ENCODE measurements around the gene ZNF30.
A peak's percentile ranks its signal among the peaks of the same experiment; 100 is the strongest.
"Not testable (repeated sequence)": the region's sequence is repeated elsewhere in the genome, so short reads cannot be mapped to it uniquely, and the experiment has no call there.

ZNF30 gene

DNA sequence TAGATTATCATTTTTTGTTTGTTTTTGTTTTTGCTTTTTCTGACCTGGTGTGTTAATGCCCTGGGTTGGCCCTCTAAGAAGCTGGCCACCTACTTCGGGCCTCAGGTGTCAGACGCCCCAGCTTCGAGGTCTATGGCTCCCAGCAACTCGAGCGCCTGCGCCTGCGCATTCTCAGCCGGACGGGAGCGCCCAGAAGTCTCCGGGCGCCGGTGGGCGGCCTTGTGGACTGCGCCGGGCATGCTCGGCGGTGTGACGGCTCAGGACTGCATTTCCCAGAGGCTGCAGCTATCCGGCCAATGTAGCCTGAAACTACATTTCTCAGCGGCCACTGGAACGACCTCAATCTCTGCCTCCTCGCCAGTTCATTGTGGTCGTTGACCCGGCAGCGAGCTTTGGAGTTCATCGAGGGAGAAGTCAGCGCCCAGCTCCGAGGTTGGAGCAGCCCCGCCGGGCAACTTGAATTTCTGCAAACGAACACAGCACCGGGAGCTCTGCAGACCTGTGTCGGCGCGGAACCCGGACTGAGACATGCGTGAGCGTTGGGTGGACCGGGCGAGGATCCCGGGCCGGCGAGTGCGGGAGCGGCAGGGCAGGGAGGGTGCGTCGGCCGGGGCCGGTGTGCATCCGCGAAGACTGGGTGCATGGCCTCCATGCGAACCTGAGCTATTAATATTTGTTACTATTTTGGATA lies at the start of gene ZNF30:
Gene ZNF30 (plus strand): TSS at position 219 of the 691 bp plus-strand sequence. CDS start 3,045 bp downstream, outside the sequence.
- DNase-seq: peak; percentile 69

DNA sequence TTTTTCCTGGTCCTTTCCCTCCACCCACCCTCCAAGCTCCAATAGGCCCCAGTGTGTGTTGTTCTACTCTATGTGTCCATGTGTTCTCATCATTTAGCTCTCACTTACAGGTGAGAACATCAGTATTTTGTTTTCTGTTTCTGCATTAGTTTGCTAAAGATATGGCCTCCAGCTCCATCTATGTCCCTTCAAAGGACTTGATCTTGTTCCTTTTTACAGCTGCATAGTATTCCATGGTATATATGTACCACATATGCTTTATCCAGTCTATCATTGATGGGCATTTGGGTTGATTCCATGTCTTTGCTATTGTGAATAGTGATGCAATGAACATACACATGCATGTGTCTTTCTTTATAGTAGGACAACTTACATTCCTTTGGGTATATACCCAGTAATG lies 47.1 kb upstream of the ZNF30 start:
- no peak for DNase-seq

DNA sequence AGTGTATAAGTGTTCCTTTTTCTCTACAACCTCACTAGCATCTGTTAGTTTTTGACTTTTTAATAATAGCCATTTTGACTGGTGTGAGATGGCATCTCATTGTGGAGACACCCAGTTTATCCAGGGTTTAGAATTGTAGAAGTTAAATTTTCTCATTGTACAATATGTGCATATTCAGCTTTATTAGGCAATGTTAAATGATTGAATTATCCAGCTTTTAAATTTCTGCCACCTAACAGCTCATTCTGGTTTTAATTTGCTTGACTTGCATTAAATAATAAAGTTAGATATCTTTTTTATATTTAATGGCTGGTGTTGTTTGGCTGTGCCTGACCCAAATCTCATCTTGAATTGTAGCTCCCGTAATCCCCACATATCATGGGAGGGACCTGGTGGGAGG lies 46.7 kb upstream of the ZNF30 start:
- no peak for DNase-seq

DNA sequence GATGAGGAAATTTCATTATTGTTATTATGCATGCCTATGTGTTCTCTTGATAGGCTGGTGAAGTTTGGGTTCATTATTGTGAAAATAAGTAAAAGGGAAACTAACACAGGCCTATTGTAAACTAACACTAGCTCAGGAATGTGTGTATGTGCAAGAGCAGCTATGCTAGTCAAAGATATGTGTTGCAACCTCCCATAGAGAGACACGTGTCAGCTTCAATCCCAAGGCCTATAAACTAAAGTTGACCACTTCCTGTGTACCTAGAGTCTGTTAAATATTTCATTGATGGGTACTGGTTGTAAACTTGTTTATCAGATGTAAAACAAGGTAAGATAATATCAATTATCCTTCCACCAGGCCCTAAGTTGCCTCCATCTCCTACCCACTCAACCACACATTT lies 44.7 kb upstream of the ZNF30 start:
- no peak for DNase-seq

DNA sequence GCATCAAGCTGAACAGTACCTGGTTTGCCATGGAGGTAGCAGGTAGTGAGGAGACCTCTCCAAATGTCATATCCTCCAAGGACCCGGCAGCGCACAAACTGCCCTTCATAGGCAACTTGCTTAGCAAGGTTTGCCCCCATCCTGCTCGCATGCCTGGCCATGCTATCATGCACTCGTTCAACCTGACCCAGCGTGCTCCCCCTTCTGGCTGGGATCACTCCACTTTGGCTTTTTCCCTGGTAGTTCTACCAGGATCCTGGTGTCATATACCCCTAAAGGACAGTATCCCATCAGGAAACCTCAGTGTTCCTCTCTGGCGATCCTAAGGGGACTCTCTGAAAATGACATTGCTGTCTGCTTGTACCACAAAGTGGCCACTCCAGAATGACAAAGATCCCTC lies 38.6 kb upstream of the ZNF30 start:
- DNase-seq: no peak

DNA sequence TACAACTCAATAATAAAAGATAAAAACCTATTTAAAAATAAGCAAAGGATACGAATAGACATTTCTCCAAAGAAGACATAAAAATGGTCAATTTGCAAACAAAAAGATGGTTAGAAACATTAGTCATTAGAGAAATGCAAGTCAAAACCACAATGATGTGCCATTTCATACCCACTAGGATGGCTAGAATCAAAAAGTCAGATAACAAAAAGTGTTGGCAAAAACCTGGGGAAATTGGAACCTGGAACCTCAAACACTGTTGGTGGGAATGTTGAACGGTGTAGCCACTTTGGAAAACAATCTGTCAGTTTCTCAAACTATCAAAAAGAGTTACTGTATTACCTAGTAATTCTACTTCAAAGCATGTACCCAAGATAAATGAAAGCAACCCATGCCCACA lies 26.5 kb upstream of the ZNF30 start:
- DNase-seq: no peak

DNA sequence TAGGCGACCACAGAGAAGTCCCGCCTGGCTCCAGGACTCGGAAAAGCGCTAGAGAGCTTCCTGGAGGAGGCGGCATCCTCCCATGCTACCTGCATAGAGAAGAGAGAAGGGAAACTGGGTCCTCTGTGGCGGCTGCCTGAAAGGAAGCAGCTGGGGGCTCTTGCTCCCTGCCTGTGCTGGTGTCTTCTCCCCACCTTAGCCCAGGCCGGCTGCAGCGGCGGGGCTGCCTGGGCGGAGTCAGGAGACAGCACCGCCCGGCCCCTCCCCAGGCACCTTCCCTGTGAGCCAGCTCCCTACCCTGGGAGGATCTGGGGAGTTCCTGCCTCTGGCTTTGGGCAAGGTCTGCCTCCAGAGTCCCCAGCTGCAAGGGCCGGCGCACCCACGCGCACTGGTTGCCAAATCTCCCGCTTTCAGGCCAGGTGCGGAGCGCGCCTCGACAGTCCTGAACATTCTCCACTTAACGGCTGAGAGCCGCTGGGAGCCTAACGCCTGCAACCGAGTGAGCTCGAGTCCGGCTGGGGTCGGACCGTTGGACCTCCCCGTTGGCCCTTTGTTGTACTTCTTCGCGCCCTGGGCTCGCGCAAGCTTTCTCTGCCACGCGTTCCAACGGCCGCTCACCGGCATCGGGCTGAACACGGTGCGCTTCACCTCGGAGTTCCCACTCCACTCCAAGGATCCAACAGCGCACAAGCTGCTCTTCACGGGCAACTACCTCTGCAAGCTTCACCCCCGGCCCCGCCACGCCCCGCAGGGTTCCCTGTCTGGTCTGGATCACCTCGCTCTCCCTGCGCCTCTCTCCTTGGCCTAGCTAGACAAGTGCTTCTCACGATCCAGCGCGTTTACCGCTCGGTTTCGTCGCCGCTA lies 21.8 kb upstream of the ZNF30 start:
- no peak for DNase-seq

DNA sequence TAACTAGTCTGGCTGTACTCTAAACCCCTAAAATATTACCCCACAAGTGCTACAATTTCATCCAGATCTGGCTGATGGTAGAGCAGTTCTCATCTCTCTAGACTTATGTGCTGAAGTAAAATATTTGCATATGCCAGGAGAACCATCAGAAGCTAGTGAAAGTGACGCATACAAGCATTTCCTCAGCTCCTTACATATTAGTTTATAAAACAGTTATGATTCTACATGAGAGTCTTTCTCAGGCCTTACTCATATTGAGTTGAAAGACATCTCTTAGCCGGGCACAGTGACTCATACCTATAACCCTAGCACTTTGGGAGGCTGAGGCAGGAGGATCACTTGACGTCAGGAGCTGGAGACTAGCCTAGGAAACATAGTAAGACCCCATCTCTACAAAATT lies 15.9 kb upstream of the ZNF30 start:
- DNase-seq: no peak

DNA sequence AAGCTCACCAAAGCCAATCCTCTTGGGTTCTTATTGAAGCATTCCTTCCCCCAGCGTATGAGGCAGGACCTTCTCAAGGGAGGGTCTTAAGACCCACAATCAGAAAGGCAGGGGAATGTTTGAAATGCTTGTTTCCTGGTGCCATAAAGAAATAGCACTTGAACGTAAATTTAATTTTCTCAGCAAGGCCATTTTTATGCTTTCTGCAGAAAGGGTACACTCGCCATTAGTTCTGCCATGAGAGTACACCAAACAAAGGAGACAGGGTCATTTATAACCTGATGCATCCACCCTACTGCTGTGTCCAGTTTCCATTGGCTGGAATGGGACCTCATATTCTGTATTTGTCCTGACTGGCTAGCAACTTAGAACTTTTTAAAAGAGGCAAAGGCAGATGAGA lies 9.6 kb upstream of the ZNF30 start:
- not testable (repeated sequence) for DNase-seq

DNA sequence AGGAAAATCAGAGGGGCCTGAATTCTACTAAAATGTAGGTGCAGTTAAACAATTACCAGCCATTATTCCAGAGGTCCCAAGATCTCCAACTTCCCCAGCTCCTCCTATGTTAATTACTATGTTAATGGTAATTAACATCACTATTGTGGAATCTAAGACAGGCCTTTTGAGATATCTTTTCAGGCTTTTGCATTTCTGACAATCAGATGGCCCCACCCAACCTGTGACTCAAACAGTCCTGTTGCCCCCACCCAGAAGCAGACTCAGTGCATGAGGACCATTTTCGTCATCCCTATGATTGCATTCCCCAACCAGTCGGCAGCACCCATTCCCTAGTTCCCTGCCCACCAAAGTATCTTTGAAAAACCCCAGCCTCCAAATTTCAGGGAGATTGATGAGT lies 8.5 kb upstream of the ZNF30 start:
- no peak for DNase-seq

DNA sequence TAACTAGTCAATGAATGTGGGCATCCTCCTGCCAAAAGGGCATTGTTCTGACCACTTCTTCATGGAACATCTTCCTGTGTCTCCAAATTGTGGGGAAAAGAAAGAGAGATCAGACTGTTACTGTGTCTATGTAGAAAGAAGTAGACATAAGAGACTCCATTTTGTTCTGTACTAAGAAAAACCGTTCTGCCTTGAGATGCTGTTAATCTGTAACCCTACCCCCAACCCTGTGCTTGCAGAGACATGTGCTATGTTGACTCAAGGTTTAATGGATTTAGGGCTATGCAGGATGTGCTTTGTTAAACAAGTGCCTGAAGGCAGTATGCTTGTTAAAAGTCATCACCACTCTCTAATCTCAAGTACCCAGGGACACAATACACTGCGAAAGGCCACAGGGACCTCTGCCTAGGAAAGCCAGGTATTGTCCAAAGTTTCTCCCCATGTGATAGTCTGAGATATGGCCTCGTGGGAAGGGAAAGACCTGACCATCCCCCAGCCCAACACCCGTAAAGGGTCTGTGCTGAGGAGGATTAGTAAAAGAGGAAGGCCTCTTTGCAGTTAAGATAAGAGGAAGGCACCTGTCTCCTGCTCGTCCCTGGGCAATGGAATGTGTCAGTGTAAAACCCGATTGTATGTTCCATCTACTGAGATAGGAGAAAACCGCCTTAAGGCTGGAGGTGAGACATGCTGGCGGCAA lies 6.5 kb upstream of the ZNF30 start:
- DNase-seq: not testable (repeated sequence)

DNA sequence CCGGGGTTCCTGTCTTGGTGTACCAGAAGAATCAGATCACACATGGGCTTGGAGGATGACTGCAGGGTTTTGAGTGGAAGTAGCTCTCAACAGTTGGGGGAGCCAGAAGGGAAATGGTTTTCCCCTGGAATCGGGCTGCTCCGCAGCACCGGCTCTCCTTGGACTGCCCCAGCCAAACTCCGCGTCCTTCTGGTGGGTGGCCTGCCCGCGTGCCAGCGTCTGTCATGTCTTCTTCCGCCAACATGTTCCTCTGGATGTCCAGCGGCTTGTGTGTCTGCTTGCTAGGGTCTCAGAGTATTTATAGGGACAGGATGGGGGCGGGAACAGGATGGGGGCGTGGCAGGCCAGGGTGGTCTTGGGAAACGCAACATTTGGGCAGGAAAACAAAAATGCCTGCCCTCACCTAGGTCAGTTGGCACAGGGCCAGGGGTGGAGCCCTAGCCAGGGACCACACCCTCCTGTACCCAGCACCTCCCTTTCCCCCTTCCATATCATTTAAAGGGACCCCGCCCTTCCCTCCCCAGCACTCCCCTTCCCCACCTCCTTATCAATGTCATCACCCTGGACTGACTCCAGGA lies 1.3 kb upstream of the ZNF30 start:
- no peak for DNase-seq

DNA sequence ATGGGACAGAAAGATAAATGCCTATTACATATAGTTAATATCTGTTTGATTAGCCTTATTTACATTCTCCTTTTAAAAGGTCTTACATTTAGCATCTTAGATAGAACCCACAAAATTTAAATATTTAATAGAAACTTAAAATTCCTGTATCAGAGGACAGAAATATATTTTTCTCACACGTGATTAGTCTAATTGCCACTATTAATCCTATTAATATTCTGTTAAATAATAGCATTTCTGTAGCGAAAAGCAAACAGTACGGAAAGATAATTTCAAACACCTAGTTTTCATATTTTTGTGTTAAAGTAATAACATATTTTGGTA lies 380 bp upstream of the ZNF30 start:
- no peak for DNase-seq

DNA sequence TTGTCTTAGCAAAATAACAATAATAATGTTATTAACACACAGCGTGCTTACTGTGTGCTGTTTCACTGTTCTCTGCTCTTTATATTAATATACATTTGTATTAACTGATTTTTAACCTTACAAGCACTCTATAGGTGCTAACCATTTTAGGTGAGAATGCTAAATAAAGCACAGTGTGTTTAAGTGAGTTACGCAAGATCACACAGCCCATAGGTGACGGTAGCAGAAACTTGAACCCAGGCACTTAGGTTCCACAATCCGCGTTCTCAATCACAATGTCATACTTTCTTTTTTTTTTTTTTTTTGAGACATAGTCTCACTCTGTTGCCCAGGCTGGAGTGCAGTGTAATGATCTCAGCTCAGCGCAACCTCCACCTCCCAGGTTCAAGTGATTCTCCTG lies 5.8 kb downstream of the ZNF30 start:
- DNase-seq: no peak

DNA sequence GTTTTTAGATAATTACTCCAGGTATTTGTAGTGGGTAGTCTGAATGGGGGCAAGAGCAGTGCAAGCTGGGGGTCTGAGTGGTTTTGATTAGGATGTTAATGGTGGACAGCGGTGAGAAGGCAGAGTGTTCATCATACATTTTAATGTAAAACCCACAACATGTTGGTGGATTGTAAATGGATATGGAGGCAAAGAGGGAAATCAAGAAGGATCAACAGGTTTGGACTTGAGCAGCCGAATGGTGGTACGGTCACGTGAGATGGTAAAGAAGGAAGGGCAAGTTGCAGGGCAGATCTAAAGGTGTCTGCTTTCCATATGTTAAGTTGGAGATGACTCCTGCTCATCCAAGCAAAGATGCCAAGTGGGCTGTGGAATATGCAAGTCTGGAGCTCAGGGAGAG lies 9.5 kb downstream of the ZNF30 start:
- DNase-seq: no peak

DNA sequence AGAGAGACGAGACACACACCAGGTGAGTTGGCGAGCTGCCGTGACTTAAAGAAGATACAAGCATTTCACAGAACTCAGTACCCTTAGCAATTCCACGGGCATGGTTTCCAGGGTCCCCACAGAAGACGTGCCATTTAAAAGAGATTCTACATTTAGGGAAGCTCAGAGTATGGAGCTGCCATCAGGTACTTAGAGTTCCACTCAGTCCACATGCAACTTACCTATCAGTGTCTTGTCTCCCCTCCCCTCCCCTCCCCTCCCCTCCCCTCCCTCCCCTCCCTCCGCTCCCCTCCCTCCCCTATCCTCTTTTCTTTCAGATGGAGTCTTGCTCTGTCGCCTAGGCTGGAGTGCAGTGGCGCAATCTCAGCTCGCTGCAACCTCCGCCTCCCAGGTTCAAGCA lies 12.2 kb downstream of the ZNF30 start:
- no peak for DNase-seq

DNA sequence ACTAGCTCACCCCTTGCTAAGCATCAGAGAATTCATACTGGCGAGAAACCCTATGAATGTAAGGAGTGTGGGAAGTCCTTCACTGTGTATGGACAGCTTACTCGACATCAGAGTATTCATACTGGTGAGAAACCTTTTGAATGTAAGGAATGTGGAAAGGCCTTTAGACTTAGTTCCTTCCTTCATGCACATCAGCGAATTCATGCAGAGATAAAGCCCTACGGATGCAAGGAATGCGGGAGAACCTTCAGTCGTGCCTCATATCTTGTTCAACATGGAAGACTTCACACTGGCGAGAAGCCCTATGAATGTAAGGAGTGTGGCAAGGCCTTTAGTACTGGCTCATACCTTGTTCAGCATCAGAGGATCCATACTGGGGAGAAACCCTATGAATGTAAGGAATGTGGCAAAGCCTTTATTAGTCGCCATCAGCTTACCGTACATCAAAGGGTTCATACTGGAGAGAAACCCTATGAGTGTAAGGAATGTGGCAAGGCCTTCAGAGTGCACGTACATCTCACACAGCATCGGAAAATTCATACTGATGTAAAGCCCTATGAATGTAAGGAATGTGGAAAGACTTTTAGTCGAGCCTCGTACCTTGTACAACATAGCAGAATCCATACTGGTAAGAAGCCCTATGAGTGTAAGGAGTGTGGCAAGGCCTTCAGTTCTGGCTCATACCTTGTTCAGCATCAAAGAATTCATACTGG lies 17.3 kb downstream of the ZNF30 start:
- no peak for DNase-seq

DNA sequence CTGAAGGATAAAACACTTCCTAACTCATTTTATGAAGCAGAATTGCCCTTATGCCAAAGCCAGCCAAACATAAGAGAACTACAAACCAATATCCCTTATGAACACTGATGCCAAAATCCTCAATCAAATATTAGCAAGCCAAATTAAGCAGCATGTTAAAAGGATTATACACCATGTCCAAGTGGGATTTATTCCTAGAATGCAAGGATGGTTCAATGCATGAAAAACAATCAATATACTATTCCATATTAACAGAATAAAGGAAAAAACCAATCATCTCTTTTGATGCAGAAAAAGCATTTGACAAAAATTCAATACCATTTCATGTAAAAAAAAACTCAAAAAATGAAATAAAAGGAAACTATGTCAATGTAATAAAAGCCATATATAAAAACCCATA lies 26.4 kb downstream of the ZNF30 start:
- DNase-seq: no peak

DNA sequence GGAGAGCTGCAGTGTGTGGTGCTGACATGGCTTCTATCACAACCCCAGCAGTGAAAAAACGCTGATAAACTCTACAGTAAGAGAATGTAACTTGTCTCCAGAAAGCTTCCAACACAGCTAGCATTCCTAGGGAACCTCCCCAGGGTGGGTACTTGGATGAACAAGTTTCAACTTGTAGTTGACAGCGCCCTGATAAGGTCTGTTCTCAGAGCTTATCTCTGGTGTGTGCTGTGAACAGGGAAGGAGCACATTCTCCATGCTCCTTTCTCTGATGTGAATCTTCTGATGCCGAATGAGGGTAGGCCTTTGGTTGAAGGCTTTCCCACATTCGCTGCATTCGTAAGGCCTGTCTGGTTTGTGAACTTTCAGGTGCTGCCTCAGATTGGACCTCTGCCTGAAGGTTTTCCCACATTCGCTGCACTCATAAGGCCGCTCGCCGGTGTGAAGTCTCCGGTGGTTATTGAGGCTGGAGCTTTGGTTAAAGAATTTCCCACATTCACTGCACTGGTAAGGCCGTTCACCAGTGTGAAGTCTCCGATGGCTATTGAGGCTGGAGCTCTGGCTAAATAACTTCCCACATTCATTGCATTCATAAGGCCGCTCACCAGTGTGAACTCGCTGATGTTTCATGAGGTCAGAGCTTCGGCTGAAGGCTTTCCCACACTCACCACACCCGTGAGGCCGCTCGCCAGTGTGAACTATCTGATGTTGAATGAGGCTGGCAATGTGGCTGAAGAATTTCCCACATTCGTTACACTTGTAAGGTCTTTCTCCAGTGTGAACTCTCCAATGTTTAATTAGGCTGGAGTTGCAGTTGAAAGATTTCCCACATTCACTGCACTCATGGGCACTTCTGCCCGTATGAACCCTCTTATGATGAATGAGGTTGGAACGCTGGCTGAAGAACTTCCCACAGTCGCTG lies 31.4 kb downstream of the ZNF30 start:
- DNase-seq: no peak

DNA sequence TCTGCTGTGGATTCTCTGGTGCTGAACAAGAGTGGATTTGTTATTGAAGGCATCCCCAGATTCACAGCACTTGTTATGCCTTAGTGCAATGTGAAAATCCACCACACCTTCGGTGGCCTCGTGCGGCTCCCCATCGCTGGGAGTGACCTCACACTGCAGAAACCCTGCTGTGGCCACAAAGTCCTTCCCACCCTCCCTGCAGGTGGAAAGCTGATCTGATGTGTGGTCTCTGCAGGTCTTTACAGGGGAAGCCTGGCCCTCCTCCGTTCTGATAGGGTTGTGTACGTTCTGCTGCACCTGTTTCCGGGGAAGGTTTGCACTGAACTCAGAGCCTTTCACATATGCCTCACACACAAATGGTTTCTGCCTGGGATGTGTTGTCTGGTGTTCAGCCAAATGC lies 32.3 kb downstream of the ZNF30 start:
- no peak for DNase-seq

DNA sequence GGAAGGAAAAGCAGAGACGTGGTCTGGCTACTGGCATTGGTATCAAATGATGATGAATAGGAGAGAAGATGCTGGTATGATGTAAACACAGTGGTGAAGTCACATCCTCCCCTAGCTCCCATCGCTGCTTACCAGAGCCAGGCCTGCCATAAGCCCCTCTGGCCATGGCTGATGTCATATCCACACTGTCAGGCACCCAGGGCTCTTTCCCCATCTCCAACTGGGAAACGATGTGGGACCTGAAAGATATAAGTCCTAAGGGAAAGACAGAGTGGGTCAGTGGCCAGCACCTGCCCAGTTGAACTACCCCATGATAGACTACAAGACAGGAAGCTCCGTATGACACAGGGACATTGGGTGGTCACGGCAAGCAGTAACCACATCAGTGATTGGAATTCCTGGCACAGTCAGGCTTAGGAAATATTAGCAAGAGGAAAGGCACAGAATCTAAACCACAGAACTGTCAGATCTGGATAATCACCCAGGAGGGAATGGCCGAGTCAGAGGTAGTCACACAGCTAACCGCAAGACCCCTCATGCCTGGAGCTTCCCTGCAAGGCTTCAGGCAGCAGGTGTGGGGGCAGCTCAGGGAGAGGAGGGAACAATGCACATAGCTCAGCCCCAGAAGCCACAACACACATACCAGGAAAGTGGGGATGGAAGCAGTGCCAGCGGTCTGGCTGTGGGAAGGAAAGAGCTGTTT lies 33.6 kb downstream of the ZNF30 start:
- DNase-seq: no peak
